Tibial nerve (tissue), 4 donors: ENCODE measurements around the gene MYO9B. TPM values are rescaled to one million over a fixed set of nuclear protein-coding genes. Genes with fewer than 3 reads are reported as not detected.

Experiments used
- DNase-seq, 2 donors: peaks; one replicate each; pipeline ENCODE4 v3.0.0-alpha.2; 2019; ENCODE audit warnings: low spot score in 2 of 2
- H3K27ac ChIP-seq, 4 donors: fragments of 200-600 bp; sonication (generic) in 3 of 4; one replicate each; pipeline ENCODE4 v1.5.1; 2017 to 2019; ENCODE audit warnings: mild to moderate bottlenecking in 1 of 4
- H3K27me3 ChIP-seq, 2 donors: fragments of 200-600 bp; sonication (generic) in 1 of 2; one replicate each; pipeline versions ENCODE4 v1.5.1 to v1.6.0; 2017 to 2019
- H3K36me3 ChIP-seq, 3 donors: fragments of 200-600 bp; sonication (generic); one replicate each; pipeline ENCODE4 v1.5.1; 2018 to 2019
- H3K4me1 ChIP-seq, 4 donors: fragments of 200-600 bp; sonication (generic) in 3 of 4; one replicate each; pipeline ENCODE4 v1.5.1; 2017 to 2019
- H3K4me3 ChIP-seq, 4 donors: fragments of 200-600 bp; sonication (generic) in 3 of 4; one replicate each; pipeline ENCODE4 v1.5.1; 2017 to 2019; ENCODE audit warnings: mild to moderate bottlenecking in 1 of 4, moderate library complexity in 1 of 4
- H3K9me3 ChIP-seq, 4 donors: fragments of 200-600 bp; sonication (generic) in 3 of 4; one replicate each; pipeline ENCODE4 v1.5.1; 2017 to 2019
- CTCF ChIP-seq, 5 experiments: fragments of 200-600 bp in 3 of 5; fragments of 450-650 bp in 2 of 5; sonication (generic) in 3 of 5; IDR thresholded peaks; one replicate each; pipeline ENCODE4 v1.5.1; 2016 to 2019; ENCODE audit warnings: antibody characterized with exemption in 5 of 5, mild to moderate bottlenecking in 3 of 5, moderate library complexity in 2 of 5
- EP300 ChIP-seq, 2 donors: sonication (generic); formaldehyde crosslinking; IDR thresholded peaks; one replicate each; pipeline ENCODE4 v1.6.1; 2017; ENCODE audit warnings: antibody characterized with exemption in 2 of 2, mild to moderate bottlenecking in 1 of 2
- POLR2A ChIP-seq, 2 donors: fragments of 450-650 bp; IDR thresholded peaks; one replicate each; pipeline ENCODE4 v1.6.1; 2017; ENCODE audit warnings: antibody characterized with exemption in 2 of 2, mild to moderate bottlenecking in 2 of 2, moderate library complexity in 2 of 2
- WGBS, 2 donors: methylation state at CpG; one replicate each; pipeline ENCODE4 v1.1.5; 2018; 5-methylcytosine and 5-hydroxymethylcytosine counted together
- total RNA-seq, 4 donors: library from RNA; depleted of rRNA; stranded (reverse); fragments of >200 nt; gene quantifications; one replicate each; pipeline ENCODE4 v1.1.0, GENCODE V29; 2016

Gene MYO9B
- total RNA-seq, 4 donors from 2014 or later = 61.7 to 201 (median 115) TPM

- H3K27ac ChIP-seq = peak overlapping the region in 2 of 4 donors; percentile 62 to 70
- no peak overlapping the region for H3K4me3 ChIP-seq
- no peaks in the 10 kb centered on the region for H3K27me3 ChIP-seq
- TF ChIP-seq CTCF (IDR thresholded peaks at IDR 0.05) (no peak), POLR2A (IDR thresholded peaks at IDR 0.05) (no peak), EP300 (IDR thresholded peaks at IDR 0.05) (no peak)
- DNase-seq = no peak
- H3K4me1 ChIP-seq = peaks cover 0 to 40% (median 22%) of the 10 kb centered on the region in 4 donors
- H3K36me3 ChIP-seq = peaks cover 0 to 54% (median 0%) of the 10 kb centered on the region in 3 donors
- H3K9me3 ChIP-seq = no peaks in the 10 kb centered on the region
- 70 to 78% methylated on average over 18 of the region's 18 CpGs for WGBS, 2 donors
Observed at GRCh38 chr19:17236811-17237543, 161.4 kb downstream of the MYO9B start.

GRCh38 chr19:17237747-17238706 is 162.4 kb downstream of the MYO9B start:
- Histone ChIP-seq H3K36me3 (peaks cover 0 to 43% (median 0%) of the 10 kb centered on the region in 3 donors), H3K4me1 (peaks cover 0 to 50% (median 32%) of the 10 kb centered on the region in 4 donors), H3K27me3 (no peaks in the 10 kb centered on the region), H3K27ac (no peak overlapping the region), H3K4me3 (no peak overlapping the region), H3K9me3 (no peaks in the 10 kb centered on the region)
- TF ChIP-seq POLR2A (IDR thresholded peaks at IDR 0.05) (no peak), EP300 (IDR thresholded peaks at IDR 0.05) (no peak), CTCF (IDR thresholded peaks at IDR 0.05) (no peak)
- DNase-seq = no peak
- WGBS, 2 donors = 92 to 94% methylated on average over 13 of the region's 13 CpGs

GRCh38 chr19:17240062-17240752 is 164.6 kb downstream of the MYO9B start:
- WGBS, 2 donors = 50% methylated on average over 24 of the region's 24 CpGs
- H3K9me3 ChIP-seq = no peaks in the 10 kb centered on the region
- TF ChIP-seq POLR2A (IDR thresholded peaks at IDR 0.05) = no peak
- H3K36me3 ChIP-seq = peaks cover 0 to 34% (median 0%) of the 10 kb centered on the region in 3 donors
- H3K27ac ChIP-seq = peak overlapping the region in 1 of 4 donors; percentile 42
- no peaks in the 10 kb centered on the region for H3K27me3 ChIP-seq
- no peak for DNase-seq
- H3K4me3 ChIP-seq = no peak overlapping the region
- peaks cover 0 to 53% (median 32%) of the 10 kb centered on the region in 4 donors for H3K4me1 ChIP-seq

GRCh38 chr19:17240826-17241399 is 165.3 kb downstream of the MYO9B start:
- 91 to 96% methylated on average over 6 of the region's 6 CpGs for WGBS, 2 donors
- H3K9me3 ChIP-seq = no peaks in the 10 kb centered on the region
- no peak for TF ChIP-seq POLR2A (IDR thresholded peaks at IDR 0.05)
- no peak for TF ChIP-seq EP300 (IDR thresholded peaks at IDR 0.05)
- TF ChIP-seq CTCF (IDR thresholded peaks at IDR 0.05) = no peak
- peak overlapping the region in 1 of 4 donors; percentile 42 for H3K27ac ChIP-seq
- H3K27me3 ChIP-seq = no peaks in the 10 kb centered on the region
- peaks cover 0 to 34% (median 0%) of the 10 kb centered on the region in 3 donors for H3K36me3 ChIP-seq
- H3K4me3 ChIP-seq = no peak overlapping the region
- peaks cover 0 to 46% (median 30%) of the 10 kb centered on the region in 4 donors for H3K4me1 ChIP-seq
- no peak for DNase-seq
